A673 (cell line): ENCODE data around the gene DOK4. TPM values are rescaled to one million over a fixed set of nuclear protein-coding genes. Genes with fewer than 3 reads are reported as not detected.

ENCODE experiments used
- BruUV-seq: library from RNA; stranded (reverse); fragments of 400-500 nt; replicated peaks from 2 replicates; lab custom pipeline; 2021; lab: Mats Ljungman, UMichigan
- CTCF ChIA-PET: fragments of 300-600 bp; sonication (Branson Sonifier 250); formaldehyde crosslinking; loops from one replicate; lab custom pipeline; 2022; ENCODE audit warnings: antibody characterized with exemption; lab: Charles Lee
- POLR2A ChIA-PET: fragments of 300-600 bp; sonication (Branson Sonifier 250); formaldehyde crosslinking; loops from one replicate; lab custom pipeline; 2022; ENCODE audit warnings: antibody characterized with exemption; ENCODE audit not compliant: low non-redundant PET; lab: Charles Lee
- DNase-seq: peaks from one replicate; pipeline ENCODE4 v3.0.0-alpha.2; 2015; ENCODE audit warnings: low spot score
- H3K27ac ChIP-seq: fragments of 200-600 bp; sonication (generic); 2 replicates; pipeline ENCODE4 v1.5.1; 2016; ENCODE audit warnings: mixed run types, low read depth, mild to moderate bottlenecking, mixed read lengths, antibody characterized with exemption, low read length; ENCODE audit not compliant: poor library complexity, severe bottlenecking
- H3K27me3 ChIP-seq: fragments of 200-600 bp; sonication (generic); replicated peaks from 2 replicates; pipeline ENCODE4 v1.6.1; 2017; ENCODE audit warnings: mixed run types, low read depth, mild to moderate bottlenecking, mixed read lengths, antibody characterized with exemption, low read length; ENCODE audit not compliant: insufficient read depth, poor library complexity
- H3K36me3 ChIP-seq: fragments of 200-600 bp; sonication (generic); 2 replicates; pipeline ENCODE4 v1.6.1; 2016; ENCODE audit warnings: mixed run types, mild to moderate bottlenecking, mixed read lengths, antibody characterized with exemption, low read length; ENCODE audit not compliant: insufficient read depth, poor library complexity, severe bottlenecking
- H3K4me1 ChIP-seq: fragments of 200-600 bp; sonication (generic); 2 replicates; pipeline ENCODE4 v1.6.1; 2017; ENCODE audit warnings: mixed run types, mild to moderate bottlenecking, mixed read lengths, antibody characterized with exemption, low read length; ENCODE audit not compliant: insufficient read depth, poor library complexity, severe bottlenecking
- H3K4me3 ChIP-seq: fragments of 200-600 bp; sonication (generic); 2 replicates; pipeline ENCODE4 v1.5.1; 2016; ENCODE audit warnings: low read depth, mixed run types, mild to moderate bottlenecking, mixed read lengths, low read length; ENCODE audit not compliant: poor library complexity, severe bottlenecking
- H3K9me3 ChIP-seq: fragments of 200-600 bp; sonication (generic); 2 replicates; pipeline ENCODE4 v1.6.1; 2016; ENCODE audit warnings: mixed run types, low read depth, mild to moderate bottlenecking, mixed read lengths, antibody characterized with exemption, low read length; ENCODE audit not compliant: poor library complexity, severe bottlenecking
- EZH2 ChIP-seq: fragments of 200-600 bp; sonication (generic); IDR thresholded peaks from 2 replicates; pipeline ENCODE4 v1.6.1; 2017; ENCODE audit warnings: borderline replicate concordance, low read depth, mild to moderate bottlenecking, mixed read lengths, antibody characterized with exemption, low read length; ENCODE audit not compliant: poor library complexity, severe bottlenecking
- intact Hi-C: fragments of 100-400 bp; cut with micrococcal nuclease; formaldehyde crosslinking; loops from one replicate; pipeline ENCODE4 v1.10.0; 2022; ENCODE audit not compliant: unreplicated experiment
- total RNA-seq: library from RNA; stranded (reverse); gene quantifications from 2 replicates; pipeline ENCODE4 v1.2.3, GENCODE V29; 2021
- TF ChIP-seq, protein P1 (sequence below): fragments of 300-800, 200-600 bp; sonication (generic); conservative IDR thresholded peaks from 2 replicates; pipeline ENCODE4 v1.5.1; 2017; ENCODE audit warnings: low read depth, mild to moderate bottlenecking, antibody characterized with exemption, low read length, moderate library complexity, mixed read lengths

Gene DOK4
- total RNA-seq, 1 experiment from 2014 or later = 14.3 TPM

- ChIA-PET CTCF (no interaction called here), POLR2A (no interaction called here)
- Histone ChIP-seq H3K27ac (no peak overlapping the region), H3K4me3 (no peak overlapping the region), H3K4me1 (peaks cover 5% of the 10 kb centered on the region), H3K27me3 (no peaks in the 10 kb centered on the region), H3K9me3 (no peaks in the 10 kb centered on the region), H3K36me3 (no peaks in the 10 kb centered on the region)
- DNase-seq = no peak
- intact Hi-C loops = no loop called here
- TF ChIP-seq, protein P1, sequence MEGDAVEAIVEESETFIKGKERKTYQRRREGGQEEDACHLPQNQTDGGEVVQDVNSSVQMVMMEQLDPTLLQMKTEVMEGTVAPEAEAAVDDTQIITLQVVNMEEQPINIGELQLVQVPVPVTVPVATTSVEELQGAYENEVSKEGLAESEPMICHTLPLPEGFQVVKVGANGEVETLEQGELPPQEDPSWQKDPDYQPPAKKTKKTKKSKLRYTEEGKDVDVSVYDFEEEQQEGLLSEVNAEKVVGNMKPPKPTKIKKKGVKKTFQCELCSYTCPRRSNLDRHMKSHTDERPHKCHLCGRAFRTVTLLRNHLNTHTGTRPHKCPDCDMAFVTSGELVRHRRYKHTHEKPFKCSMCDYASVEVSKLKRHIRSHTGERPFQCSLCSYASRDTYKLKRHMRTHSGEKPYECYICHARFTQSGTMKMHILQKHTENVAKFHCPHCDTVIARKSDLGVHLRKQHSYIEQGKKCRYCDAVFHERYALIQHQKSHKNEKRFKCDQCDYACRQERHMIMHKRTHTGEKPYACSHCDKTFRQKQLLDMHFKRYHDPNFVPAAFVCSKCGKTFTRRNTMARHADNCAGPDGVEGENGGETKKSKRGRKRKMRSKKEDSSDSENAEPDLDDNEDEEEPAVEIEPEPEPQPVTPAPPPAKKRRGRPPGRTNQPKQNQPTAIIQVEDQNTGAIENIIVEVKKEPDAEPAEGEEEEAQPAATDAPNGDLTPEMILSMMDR = no peak
- TF ChIP-seq EZH2 = no peak
- BruUV-seq = no TSS peak
Measured at GRCh38 chr16:57498031-57498430, 11.7 kb upstream of the DOK4 start.

DNA sequence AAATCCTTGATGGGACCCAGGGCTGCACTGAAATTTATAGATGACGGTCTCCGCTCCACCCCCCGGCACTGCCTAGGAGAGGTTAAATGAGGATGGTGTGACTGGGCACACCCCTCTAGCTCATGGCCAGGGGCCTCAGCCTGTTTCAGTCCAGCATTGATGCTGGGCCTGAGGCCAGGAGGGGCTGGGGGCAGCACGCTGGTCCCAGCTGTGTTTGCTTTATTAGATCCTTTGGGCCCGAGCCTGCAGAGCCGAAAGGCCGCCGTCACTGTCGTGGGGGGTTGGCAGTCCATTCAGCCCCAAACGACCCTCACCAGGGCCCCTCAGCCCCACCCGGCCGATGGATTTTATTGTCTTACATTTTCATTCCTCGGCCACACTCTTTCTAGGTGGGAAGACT is 10.8 kb upstream of the DOK4 start:
- no peaks in the 10 kb centered on the region for H3K36me3 ChIP-seq
- no peak overlapping the region for H3K27ac ChIP-seq
- H3K4me3 ChIP-seq = no peak overlapping the region
- no TSS peak for BruUV-seq
- DNase-seq = no peak
- intact Hi-C loops = no loop called here
- no peaks in the 10 kb centered on the region for H3K9me3 ChIP-seq
- peaks cover 5% of the 10 kb centered on the region for H3K4me1 ChIP-seq
- CTCF ChIA-PET = no interaction called here
- TF ChIP-seq EZH2 = no peak
- TF ChIP-seq, protein P1 = no peak
- no peaks in the 10 kb centered on the region for H3K27me3 ChIP-seq
- POLR2A ChIA-PET = no interaction called here

GRCh38 chr16:57493767-57494166 is 7.5 kb upstream of the DOK4 start:
- Histone ChIP-seq H3K9me3 (no peaks in the 10 kb centered on the region), H3K36me3 (no peaks in the 10 kb centered on the region), H3K4me3 (no peak overlapping the region), H3K4me1 (peaks cover 5% of the 10 kb centered on the region), H3K27me3 (no peaks in the 10 kb centered on the region), H3K27ac (peak overlapping the region; percentile 28)
- BruUV-seq = no TSS peak
- intact Hi-C loops = no loop called here
- ChIA-PET POLR2A (no interaction called here), CTCF (no interaction called here)
- TF ChIP-seq, protein P1 = no peak
- TF ChIP-seq EZH2 = no peak
- no peak for DNase-seq
